Ovary (tissue), 9 donors: ENCODE data around the gene SULT4A1. TPM values are rescaled to one million over a fixed set of nuclear protein-coding genes. Genes with fewer than 3 reads are reported as not detected.

Experiments
- DNase-seq, 5 donors: peaks; one replicate each; pipeline ENCODE4 v3.0.0-alpha.2; 2019 to 2020
- H3K27ac ChIP-seq, 2 donors: fragments of 200-600 bp; one replicate each; pipeline versions ENCODE4 v1.5.1 to v1.8.0; 2019 to 2022
- H3K27me3 ChIP-seq: fragments of 200-600 bp; one replicate; pipeline ENCODE4 v1.8.0; 2022
- H3K36me3 ChIP-seq: fragments of 200-600 bp; sonication (generic); one replicate; pipeline ENCODE4 v1.5.1; 2019
- H3K4me1 ChIP-seq: one replicate; pipeline ENCODE4 v1.8.1; 2013; ENCODE audit warnings: mild to moderate bottlenecking, moderate library complexity; ENCODE audit not compliant: insufficient read depth
- H3K4me3 ChIP-seq: fragments of 200-600 bp; sonication (generic); one replicate; pipeline ENCODE4 v1.5.1; 2017
- H3K9me3 ChIP-seq, 2 donors: fragments of 200-600 bp in 1 of 2; sonication (generic) in 1 of 2; one replicate each; pipeline versions ENCODE4 v1.5.1 to v1.8.1; 2013 to 2019; ENCODE audit warnings: mild to moderate bottlenecking in 1 of 2, moderate library complexity in 1 of 2
- EP300 ChIP-seq: sonication (generic); formaldehyde crosslinking; IDR thresholded peaks from one replicate; pipeline ENCODE4 v1.6.1; 2017; ENCODE audit warnings: antibody characterized with exemption
- POLR2A ChIP-seq: fragments of 450-650 bp; IDR thresholded peaks from one replicate; pipeline ENCODE4 v1.6.1; 2017; ENCODE audit warnings: antibody characterized with exemption, mild to moderate bottlenecking, moderate library complexity
- WGBS, 3 donors: extraction: QIAGEN DNeasy Blood & Tissue Kit in 1 of 3; methylation state at CpG; one replicate each; pipeline versions ENCODE4 v1.1.5 to v1.1.7; 2013 to 2017; 5-methylcytosine and 5-hydroxymethylcytosine counted together
- intact Hi-C, 4 donors: fragments of 100-400 bp; cut with DNase I; formaldehyde crosslinking; loops; one replicate each; pipeline versions ENCODE4 v1.11.0 to v1.15.1; 2022 to 2023
- polyA plus RNA-seq, 2 donors: library from polyadenylated mRNA; stranded (reverse); fragments of 200-250 nt in 1 of 2; fragments of 350-450 nt in 1 of 2; fragmentation: Illumina TruSeq in 1 of 2; extraction: RNeasy Lipid Tissue Mini Kit (QIAGEN cat#74804) in 1 of 2; gene quantifications; one replicate each; pipeline ENCODE4 v1.2.3, GENCODE V29; 2013 to 2014
- total RNA-seq, 7 donors: library from RNA; depleted of rRNA in 2 of 7; stranded (reverse); fragments of >200 nt in 2 of 7; fragmentation: NEBNext Ultra II Directional in 3 of 7; extraction: Animal tissue kit (Norgen Biotek cat#: 25700) in 3 of 7; gene quantifications; one replicate each; pipeline versions ENCODE4 v1.1.0 to v1.2.4, GENCODE V29; 2016 to 2023
- TF ChIP-seq, protein P1 (sequence below), 3 donors: fragments of 450-650 bp in 2 of 3; fragments of 200-600 bp in 1 of 3; IDR thresholded peaks; one replicate each; pipeline versions ENCODE4 v1.5.1 to v1.8.0; 2016 to 2022; ENCODE audit warnings: antibody characterized with exemption in 3 of 3, mild to moderate bottlenecking in 1 of 3
- donor health status: DM: no; HTN: no; CAD: no; lungs with moderate emphysema.
- donor health status: DM: no; HTN: no; CAD: no.
- donor health status: Bipolar disorder and iron deficiency.
- donor health status: DM: yes; HTN: yes; CAD: no.
- donor health status: DM: no; HTN: no; CAD: no.
- donor health status: DM: yes; HTN: yes; CAD: no.

Gene SULT4A1
- total and polyA plus RNA-seq, 9 donors = 0.36 to 3.5 (median 1.8) TPM

DNA sequence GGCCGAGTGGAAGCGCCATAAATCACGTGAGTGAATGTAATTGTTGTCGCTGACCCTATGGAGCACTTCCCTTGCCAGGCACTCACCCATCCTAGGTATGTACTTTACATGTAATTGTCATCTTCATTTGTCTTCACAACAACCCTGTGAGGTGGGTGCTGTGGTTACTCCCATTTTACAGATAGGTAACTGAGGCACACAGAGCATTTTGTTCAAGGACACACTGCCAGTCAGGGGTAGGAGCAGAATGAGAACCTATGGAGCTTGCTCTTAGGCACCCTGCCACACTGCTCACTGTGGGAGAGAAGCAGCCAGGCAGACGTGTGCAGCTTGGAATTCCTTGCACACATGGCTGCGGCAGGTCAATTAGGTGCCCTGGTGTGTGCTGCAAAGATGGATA is 49.4 kb downstream of the SULT4A1 start:
- H3K4me1 ChIP-seq = peaks cover 6% of the 10 kb centered on the region
- H3K36me3 ChIP-seq = no peaks in the 10 kb centered on the region
- H3K9me3 ChIP-seq = no peaks in the 10 kb centered on the region
- 10 to 22% (median 11%) methylated on average over 6 of the region's 6 CpGs for whole genome bisulfite sequencing, 3 donors
- peak overlapping the region; percentile 61 for H3K4me3 ChIP-seq
- intact Hi-C loops = loop anchor here in 1 of 4 donors (10.0 kb wide), 1 partner anchor 398 kb away; the partner anchor contains the start of gene MPPED1
- TF ChIP-seq POLR2A (no peak), EP300 (no peak)
- TF ChIP-seq, protein P1, sequence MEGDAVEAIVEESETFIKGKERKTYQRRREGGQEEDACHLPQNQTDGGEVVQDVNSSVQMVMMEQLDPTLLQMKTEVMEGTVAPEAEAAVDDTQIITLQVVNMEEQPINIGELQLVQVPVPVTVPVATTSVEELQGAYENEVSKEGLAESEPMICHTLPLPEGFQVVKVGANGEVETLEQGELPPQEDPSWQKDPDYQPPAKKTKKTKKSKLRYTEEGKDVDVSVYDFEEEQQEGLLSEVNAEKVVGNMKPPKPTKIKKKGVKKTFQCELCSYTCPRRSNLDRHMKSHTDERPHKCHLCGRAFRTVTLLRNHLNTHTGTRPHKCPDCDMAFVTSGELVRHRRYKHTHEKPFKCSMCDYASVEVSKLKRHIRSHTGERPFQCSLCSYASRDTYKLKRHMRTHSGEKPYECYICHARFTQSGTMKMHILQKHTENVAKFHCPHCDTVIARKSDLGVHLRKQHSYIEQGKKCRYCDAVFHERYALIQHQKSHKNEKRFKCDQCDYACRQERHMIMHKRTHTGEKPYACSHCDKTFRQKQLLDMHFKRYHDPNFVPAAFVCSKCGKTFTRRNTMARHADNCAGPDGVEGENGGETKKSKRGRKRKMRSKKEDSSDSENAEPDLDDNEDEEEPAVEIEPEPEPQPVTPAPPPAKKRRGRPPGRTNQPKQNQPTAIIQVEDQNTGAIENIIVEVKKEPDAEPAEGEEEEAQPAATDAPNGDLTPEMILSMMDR (IDR thresholded peaks at IDR 0.05) = no peak
- H3K27ac ChIP-seq = no peak overlapping the region
- no peaks in the 10 kb centered on the region for H3K27me3 ChIP-seq
- DNase-seq = no peak

DNA sequence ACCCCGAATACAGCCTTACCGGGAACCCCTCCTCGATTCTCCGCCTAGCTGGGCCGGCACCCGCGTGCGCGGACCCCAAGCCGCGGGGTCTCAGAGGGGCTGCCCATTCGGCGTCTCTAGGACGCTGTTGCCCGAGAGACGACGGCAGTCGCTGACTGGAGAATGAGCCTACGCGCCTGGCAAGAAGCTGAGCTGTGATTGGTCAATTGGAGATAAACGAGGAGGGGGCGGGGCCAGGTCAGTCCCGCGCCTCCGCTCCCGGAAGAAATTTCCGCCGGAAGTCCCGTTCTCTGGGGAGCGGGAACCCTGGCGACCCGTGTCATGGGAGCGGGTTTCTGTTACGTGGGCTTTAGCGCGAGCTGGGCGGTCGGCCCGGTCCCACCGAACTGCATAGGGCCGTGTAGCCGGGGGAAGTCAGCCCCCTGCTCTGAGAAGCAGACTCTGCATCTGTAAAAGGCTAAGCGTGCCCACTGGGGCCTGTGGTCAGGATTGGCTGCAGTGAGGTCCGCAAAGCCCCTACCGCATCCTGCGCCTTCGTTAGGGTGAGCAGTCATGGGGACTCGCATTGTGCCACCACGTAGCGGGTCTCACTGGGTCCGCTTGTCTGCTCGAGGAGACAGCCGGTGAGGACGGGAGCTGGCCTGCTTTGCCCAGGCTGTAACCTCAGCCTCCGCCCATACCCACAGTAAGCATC is 50.0 kb downstream of the SULT4A1 start, which contains the start of gene EFCAB6:
EFCAB6 (minus strand) TSS at position 157 of the 694 bp plus-strand sequence. CDS start 29,987 bp downstream, outside the sequence.
- peak within 1 kb of the TSS; percentile 61 for H3K4me3 ChIP-seq
- H3K27me3 ChIP-seq = no peaks in the 10 kb centered on the region
- peak within 1 kb of the TSS in 1 of 2 donors; percentile 66 for H3K27ac ChIP-seq
- H3K4me1 ChIP-seq = peaks cover 6% of the 10 kb centered on the region
- WGBS, 3 donors = 0 to 1% (median 0%) methylated on average over 33 to 55 of the region's 55 CpGs
- TF ChIP-seq POLR2A (peak; percentile 63), EP300 (no peak)
- TF ChIP-seq, protein P1 (IDR thresholded peaks at IDR 0.05) = no peak
- H3K36me3 ChIP-seq = no peaks in the 10 kb centered on the region
- intact Hi-C loops = loop anchor here in 1 of 4 donors (10.0 kb wide), 1 partner anchor 397 kb away; the partner anchor contains the start of gene MPPED1
- peak; percentile 91 to 95 (median 94) for DNase-seq
- H3K9me3 ChIP-seq = no peaks in the 10 kb centered on the region

DNA sequence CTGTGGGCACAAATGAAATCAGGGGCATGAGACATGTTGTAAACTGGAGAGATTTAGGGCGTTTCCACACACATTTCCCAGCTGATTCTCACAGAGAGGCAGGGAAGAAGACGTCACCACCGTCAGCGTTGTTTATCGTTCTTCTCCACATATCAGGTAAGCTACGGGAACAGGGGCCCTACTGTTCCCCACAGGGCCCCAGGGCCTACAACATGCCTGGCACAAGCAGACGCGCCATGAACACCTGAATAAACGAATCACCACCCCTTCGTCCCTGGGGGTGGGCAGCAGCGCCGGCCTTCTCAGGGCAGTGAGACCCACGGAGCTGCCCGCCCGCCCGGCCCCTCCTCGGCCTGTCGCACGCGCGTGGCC is 50.5 kb downstream of the SULT4A1 start:
- peak in 2 of 5 donors; percentile 33 to 37 for DNase-seq
- H3K36me3 ChIP-seq = no peaks in the 10 kb centered on the region
- WGBS, 3 donors = 0 to 1% (median 0%) methylated on average over 18 to 21 of the region's 21 CpGs
- TF ChIP-seq, protein P1 (IDR thresholded peaks at IDR 0.05) = no peak
- TF ChIP-seq POLR2A = no peak
- TF ChIP-seq EP300 = no peak
- intact Hi-C loops = loop anchor here in 1 of 4 donors (10.0 kb wide), 1 partner anchor 397 kb away; the partner anchor contains the start of gene MPPED1
- no peaks in the 10 kb centered on the region for H3K27me3 ChIP-seq
- peaks cover 6% of the 10 kb centered on the region for H3K4me1 ChIP-seq
- H3K9me3 ChIP-seq = no peaks in the 10 kb centered on the region
- H3K4me3 ChIP-seq = peak overlapping the region; percentile 61
- H3K27ac ChIP-seq = peak overlapping the region in 1 of 2 donors; percentile 66

DNA sequence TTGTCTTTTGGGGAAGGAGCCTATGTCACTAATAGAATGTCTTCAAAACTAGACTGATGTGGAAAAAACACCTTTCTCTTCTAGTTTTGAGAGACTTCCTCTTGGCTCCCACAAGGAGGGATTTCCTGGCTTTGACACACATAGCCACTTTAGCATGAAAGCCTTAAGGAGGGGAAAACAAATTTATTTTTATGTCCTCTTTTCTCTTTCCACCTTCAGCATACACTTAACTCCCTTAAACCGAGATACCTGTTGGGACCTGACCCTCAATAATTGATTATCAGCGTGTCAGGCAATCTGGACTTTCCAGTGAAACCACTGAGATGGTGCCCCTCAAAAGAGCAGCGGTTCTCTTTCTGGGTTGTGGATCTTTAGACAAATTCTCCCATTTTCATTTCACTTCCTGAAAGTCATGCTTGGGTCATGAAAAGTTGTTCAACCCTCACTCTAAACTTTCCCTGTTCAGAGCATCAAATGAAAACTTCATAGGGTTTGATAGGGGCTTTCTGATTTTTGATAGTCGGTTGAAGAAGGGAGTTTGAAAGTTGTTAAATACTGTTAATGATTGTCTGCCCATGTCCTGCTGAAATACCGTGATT is 59.3 kb downstream of the SULT4A1 start:
- intact Hi-C loops = no loop called here
- H3K9me3 ChIP-seq = peaks cover 0 to 4% of the 10 kb centered on the region in 2 donors
- WGBS, 3 donors = 83 to 92% (median 85%) methylated on average over 5 of the region's 5 CpGs
- DNase-seq = no peak
- no peak overlapping the region for H3K4me3 ChIP-seq
- H3K27ac ChIP-seq = no peak overlapping the region
- no peaks in the 10 kb centered on the region for H3K36me3 ChIP-seq
- TF ChIP-seq POLR2A = no peak
- TF ChIP-seq EP300 = no peak
- TF ChIP-seq, protein P1 (IDR thresholded peaks at IDR 0.05) = no peak
- no peaks in the 10 kb centered on the region for H3K27me3 ChIP-seq
- no peaks in the 10 kb centered on the region for H3K4me1 ChIP-seq
